RKO (cell line): ENCODE results near the gene NME8.

Experiments
- DNase-seq: peaks from one replicate; pipeline ENCODE4 v3.0.0-alpha.2; 2016; ENCODE audit warnings: low spot score

Gene NME8

DNA sequence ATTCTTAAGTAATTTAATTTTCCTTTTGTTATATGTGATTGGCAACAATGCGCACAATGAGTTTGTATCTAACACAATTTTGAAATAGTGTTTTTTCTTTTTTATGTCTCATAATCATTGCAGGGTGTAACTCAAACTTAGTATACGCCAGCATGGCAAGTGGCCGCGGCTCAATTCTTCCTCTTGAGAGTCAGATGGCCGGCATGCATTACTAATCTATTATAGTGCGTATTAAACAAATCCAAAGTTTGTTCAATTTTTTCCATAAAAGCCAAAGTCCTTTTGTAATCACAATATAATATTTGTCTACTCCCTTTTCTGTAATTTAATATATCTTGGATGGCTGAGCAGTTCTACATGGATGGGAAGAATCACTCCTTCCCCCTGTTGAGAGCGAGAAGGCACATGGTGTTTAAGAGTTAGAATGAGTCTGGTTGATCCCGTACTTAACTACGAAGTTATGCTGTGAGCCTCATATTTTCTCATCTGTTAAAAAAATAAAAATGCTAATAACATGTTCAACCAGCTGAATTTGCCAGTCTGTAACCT is 84.7 kb downstream of the NME8 start:
- no peak for DNase-seq

DNA sequence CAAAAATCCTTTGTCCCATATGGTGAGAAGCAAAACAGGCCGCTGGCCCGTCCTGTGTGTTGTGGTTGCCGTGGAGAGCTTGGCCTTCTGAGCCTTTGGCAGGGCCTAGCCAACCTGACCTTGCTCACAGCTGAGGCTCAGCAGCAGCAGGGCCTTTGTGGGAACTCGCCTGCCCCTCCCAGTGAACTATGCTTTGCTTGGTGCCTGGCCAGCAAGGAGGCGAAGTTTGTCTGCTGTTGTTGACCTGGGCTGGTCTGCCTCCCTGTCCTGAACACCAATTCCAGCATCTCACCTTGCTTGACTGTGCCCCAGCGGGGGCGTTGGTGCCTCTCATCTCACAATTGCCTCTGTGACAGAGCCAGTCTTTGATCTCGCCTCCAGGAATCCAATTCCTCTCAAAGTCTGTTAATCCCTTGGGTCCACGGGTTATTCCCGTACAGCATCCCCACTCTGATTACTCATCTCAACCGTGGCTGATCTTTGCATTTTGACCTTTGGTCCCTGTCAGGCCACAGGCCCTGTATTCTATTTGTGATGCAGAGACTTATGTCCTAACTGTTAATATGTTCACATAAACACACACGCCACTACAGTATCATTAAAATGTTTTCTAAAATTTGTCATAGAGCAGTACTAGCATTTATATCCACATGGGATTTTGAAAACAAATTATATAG is 94.7 kb downstream of the NME8 start:
- no peak for DNase-seq

DNA sequence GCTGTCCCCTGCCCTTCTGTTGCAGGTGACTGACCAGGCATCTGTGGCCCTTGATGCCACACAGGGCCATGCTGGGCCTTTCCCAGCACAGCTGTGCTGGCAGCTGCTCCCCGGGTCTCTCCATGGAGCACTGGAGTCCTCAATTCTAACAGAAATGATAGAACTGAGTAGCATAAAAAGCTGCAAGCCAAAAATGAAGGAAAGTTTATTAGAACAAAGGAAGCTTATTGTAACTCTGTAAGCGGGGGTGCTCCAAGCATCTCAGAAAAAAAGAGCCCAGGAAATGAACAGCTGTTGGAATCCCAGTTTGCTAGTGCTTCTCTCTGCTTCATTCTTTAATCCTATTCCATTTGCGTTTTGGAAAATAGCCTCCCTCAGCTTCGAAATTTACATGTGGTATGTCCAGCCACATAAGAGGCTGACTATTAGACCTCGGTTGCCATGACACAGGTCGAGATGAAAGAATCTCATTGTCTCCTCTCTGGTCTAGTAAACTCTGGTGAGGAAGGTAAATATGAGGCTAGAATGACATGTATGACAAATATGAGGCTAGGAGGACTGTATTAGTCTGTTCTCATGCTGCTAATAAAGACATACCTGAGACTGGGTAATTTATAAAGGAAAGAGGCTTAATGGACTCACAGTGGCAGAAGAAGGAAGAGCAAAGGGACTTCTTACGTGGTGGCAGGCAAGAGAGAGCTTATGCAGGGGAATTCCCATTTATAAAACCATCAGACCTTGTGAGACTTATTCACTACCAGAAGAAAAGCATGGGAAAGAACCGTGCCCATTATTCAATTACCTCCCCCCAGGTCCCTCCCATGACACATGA is 95.7 kb downstream of the NME8 start:
- no peak for DNase-seq

DNA sequence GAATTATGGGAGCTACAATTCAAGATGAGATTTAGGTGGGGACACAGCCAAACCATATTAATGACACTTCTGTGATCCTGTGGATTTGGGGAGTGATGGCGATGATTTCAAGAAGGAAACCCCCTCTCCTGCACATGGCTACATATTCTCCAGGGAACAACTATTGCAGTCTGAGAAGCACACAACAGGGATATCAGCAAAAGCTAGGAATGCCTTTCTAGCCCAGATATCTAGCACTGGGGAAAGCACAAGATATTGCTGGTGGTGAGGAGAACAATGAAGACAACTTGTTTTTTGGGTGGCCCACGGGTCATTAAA is 96.3 kb downstream of the NME8 start:
- DNase-seq: no peak

DNA sequence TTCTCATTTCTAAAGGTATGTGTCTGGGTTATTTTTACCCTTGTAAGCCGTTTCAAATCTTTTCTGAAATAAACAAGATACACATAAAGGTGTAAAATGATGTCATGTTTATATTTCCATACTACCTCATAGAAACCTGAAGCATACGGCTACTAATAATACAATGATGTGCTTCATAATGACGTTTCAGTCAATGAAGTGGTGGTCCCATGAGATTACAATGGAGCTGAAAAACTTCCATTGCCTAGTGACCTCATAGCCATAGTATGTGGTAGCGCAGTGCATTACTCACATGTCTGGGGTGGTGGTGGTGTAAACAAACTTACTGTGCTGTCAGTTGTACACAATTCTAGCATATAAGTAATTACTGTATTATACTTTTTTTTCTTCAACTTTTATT is 96.9 kb downstream of the NME8 start:
- DNase-seq: peak; percentile 1

DNA sequence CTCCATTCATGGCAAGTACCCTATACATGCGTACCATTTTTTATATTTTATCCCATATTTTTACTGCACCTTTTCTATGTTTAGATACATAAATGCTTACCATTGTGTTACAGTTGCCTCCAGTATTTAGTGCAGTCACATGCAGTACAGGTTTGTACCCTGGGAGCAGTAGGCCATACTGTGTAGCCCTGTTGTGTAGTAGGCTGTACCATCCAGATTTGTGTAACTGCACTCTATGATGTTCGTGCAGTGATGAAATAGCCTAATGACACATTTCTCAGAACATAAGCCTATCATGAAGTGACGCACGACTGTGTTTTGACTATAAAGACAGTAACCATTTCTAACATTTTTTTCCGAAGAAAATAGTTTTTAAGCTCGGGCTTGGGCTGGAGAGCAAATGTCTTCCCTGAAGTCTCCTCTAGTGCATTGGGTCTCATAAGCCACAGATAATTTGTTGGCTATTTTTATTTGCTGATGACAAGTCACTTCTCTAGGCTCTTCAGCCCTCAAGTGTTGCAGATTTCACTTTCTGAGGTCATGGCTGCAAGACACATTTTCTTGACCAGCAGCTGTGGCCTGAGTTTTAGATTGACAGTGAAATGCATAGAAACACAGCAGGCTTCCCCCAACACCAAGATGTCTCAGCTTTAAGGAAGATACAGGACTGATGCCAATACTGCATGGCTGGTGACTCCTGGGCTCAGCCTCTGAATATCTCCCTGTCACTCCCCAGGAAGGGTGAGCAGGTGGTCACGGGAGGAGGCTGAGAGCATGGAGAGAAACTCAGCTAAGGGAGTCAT is 98.9 kb downstream of the NME8 start:
- DNase-seq: no peak

DNA sequence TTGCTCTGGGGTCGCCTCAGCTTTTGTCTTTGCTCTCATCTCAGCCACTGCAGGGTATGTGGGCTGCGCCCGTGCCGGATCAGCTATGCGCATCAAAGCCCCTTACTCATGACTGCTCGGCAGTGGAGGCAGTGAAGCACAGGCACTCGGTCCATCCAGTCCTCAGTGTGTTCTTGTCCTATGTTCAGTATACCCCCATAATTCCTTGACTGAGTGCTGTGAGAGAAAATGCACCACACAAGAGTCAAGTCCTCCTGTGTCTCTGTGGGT is 99.5 kb downstream of the NME8 start:
- DNase-seq: no peak
